ENCODE measurements around the gene GPR152.

- no peak for TF ChIP-seq SMC3 (IDR thresholded peaks at IDR 0.05)
- TF ChIP-seq CTCF (IDR thresholded peaks at IDR 0.05): no peak
These were observed 19.7 kb downstream of the GPR152 start for GRCh38 chr11:67432655-67433349.

Data from A549 (cell line).